Esophagus squamous epithelium (tissue), 4 donors: Measurements from ENCODE around the gene CSRP1.

Experiments
- POLR2A ChIP-seq, 4 donors: fragments of 450-650 bp; IDR thresholded peaks; one replicate each; pipeline ENCODE4 v1.6.1; 2017; ENCODE audit warnings: antibody characterized with exemption in 4 of 4, mild to moderate bottlenecking in 4 of 4, moderate library complexity in 3 of 4
- TF ChIP-seq, protein P1 (sequence below), 6 experiments: fragments of 450-650 bp in 4 of 6; fragments of 200-600 bp in 2 of 6; sonication (generic) in 2 of 6; IDR thresholded peaks; one replicate each; pipeline ENCODE4 v1.5.1; 2016 to 2019; ENCODE audit warnings: antibody characterized with exemption in 6 of 6, mild to moderate bottlenecking in 4 of 6, moderate library complexity in 4 of 6

DNA sequence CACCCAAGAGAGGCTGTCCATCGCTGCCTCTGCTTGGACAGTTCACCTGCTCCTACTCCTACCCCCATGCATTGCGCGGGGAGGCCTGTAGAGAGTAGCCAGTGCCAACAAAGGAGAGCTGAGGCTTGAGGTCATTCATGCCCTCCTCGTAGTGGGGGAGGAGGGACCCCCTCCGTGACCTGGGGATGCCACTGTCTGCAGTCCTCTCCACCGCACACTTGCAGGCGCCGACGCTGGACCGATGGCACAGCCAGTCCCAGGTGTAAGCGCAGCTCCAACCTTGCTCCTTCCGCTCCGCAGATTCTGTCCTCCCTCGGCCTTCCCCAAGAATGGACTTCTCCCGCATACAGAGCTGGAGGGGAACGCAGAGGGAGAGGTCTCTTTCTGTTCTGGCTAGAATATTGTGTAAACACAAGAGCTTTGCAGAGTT lies 37.3 kb downstream of the CSRP1 start:
- TF ChIP-seq, protein P1, sequence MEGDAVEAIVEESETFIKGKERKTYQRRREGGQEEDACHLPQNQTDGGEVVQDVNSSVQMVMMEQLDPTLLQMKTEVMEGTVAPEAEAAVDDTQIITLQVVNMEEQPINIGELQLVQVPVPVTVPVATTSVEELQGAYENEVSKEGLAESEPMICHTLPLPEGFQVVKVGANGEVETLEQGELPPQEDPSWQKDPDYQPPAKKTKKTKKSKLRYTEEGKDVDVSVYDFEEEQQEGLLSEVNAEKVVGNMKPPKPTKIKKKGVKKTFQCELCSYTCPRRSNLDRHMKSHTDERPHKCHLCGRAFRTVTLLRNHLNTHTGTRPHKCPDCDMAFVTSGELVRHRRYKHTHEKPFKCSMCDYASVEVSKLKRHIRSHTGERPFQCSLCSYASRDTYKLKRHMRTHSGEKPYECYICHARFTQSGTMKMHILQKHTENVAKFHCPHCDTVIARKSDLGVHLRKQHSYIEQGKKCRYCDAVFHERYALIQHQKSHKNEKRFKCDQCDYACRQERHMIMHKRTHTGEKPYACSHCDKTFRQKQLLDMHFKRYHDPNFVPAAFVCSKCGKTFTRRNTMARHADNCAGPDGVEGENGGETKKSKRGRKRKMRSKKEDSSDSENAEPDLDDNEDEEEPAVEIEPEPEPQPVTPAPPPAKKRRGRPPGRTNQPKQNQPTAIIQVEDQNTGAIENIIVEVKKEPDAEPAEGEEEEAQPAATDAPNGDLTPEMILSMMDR (IDR thresholded peaks at IDR 0.05), result no peak
- TF ChIP-seq POLR2A (IDR thresholded peaks at IDR 0.05), result no peak
